Fibroblast of lung (primary cell): ENCODE measurements around the gene OTUB1. TPM values are rescaled to one million over a fixed set of nuclear protein-coding genes. Genes with fewer than 3 reads are reported as not detected.

Source experiments
- DNase-seq, 2 donors: peaks; one replicate each; pipeline versions ENCODE4 v3.0.0 to v3.0.0-alpha.2; 2010; ENCODE audit warnings: low read depth in 2 of 2
- H2AFZ ChIP-seq: 2 replicates; pipeline ENCODE4 v1.5.1; 2012; ENCODE audit warnings: low read length, control low read depth, inconsistent platforms
- H3K27ac ChIP-seq: 2 replicates; pipeline ENCODE4 v1.5.1; 2011; ENCODE audit warnings: low read length, control low read depth; ENCODE audit not compliant: insufficient read depth
- H3K27me3 ChIP-seq: 2 replicates; pipeline ENCODE4 v1.5.1; 2011; ENCODE audit warnings: mild to moderate bottlenecking, low read length; ENCODE audit not compliant: control insufficient read depth, insufficient read depth
- H3K36me3 ChIP-seq: 2 replicates; pipeline ENCODE4 v1.5.1; 2011; ENCODE audit warnings: low read length; ENCODE audit not compliant: control insufficient read depth, insufficient read depth
- H3K4me1 ChIP-seq: 2 replicates; pipeline ENCODE4 v1.5.1; 2011; ENCODE audit warnings: low read length; ENCODE audit not compliant: control insufficient read depth, insufficient read depth; ENCODE audit errors: extremely low read depth
- H3K4me2 ChIP-seq: 2 replicates; pipeline ENCODE4 v1.5.1; 2011; ENCODE audit warnings: low read length, control low read depth; ENCODE audit not compliant: insufficient read depth; ENCODE audit errors: extremely low read depth
- H3K4me3 ChIP-seq, 4 experiments: fragments of 200-600 bp in 1 of 4; sonication (generic) in 1 of 4; replicated peaks in 1 of 4; 2 replicates each; pipeline ENCODE4 v1.5.1; 2011 to 2016; ENCODE audit warnings: low read length in 4 of 4, low read depth in 3 of 4, mild to moderate bottlenecking in 3 of 4, control low read depth in 2 of 4, inconsistent platforms in 1 of 4, mixed read lengths in 1 of 4; ENCODE audit not compliant: insufficient read depth in 1 of 4; ENCODE audit errors: control extremely low read depth in 1 of 4
- H3K79me2 ChIP-seq: 2 replicates; pipeline ENCODE4 v1.5.1; 2012; ENCODE audit warnings: mild to moderate bottlenecking, low read length, inconsistent platforms; ENCODE audit not compliant: control insufficient read depth, insufficient read depth
- H3K9ac ChIP-seq: 2 replicates; pipeline ENCODE4 v1.5.1; 2011; ENCODE audit warnings: mild to moderate bottlenecking, low read length, control low read depth; ENCODE audit not compliant: insufficient read depth
- H3K9me3 ChIP-seq: 2 replicates; pipeline ENCODE4 v1.5.1; 2012; ENCODE audit warnings: low read depth, low read length; ENCODE audit not compliant: control insufficient read depth, insufficient read depth
- H4K20me1 ChIP-seq: 2 replicates; pipeline ENCODE4 v1.5.1; 2011; ENCODE audit warnings: low read length; ENCODE audit not compliant: control insufficient read depth, insufficient read depth; ENCODE audit errors: extremely low read depth
- CTCF ChIP-seq, 2 donors: IDR thresholded peaks in 1 of 2; conservative IDR thresholded peaks in 1 of 2; 1 replicate in 1 of 2; 2 replicates in 1 of 2; pipeline ENCODE4 v1.5.1; 2011 to 2012; ENCODE audit warnings: low read length in 2 of 2, control low read depth in 1 of 2, inconsistent platforms in 1 of 2, low read depth in 1 of 2, mild to moderate bottlenecking in 1 of 2
- EZH2 ChIP-seq: IDR thresholded peaks from 2 replicates; pipeline ENCODE4 v1.5.1; 2012; ENCODE audit warnings: low read length, control low read depth, mild to moderate bottlenecking; ENCODE audit errors: missing control alignments
- polyA plus RNA-seq, 2 donors: library from polyadenylated mRNA; depleted of rRNA in 1 of 2; stranded (reverse) in 1 of 2; unstranded in 1 of 2; fragments of >200 nt; gene quantifications; 2 replicates each; pipeline ENCODE4 v1.2.1, GENCODE V29; 2011 to 2012; ENCODE audit warnings: missing spikeins in 1 of 2
- total RNA-seq: library from RNA; depleted of rRNA; stranded (reverse); fragments of >200 nt; gene quantifications from 2 replicates; pipeline ENCODE4 v1.2.1, GENCODE V29; 2014

OTUB1 gene
- total and polyA plus RNA-seq, 2 donors (not counting 1 experiment from before 2014, with no cell fraction given) = 37.8 to 113 TPM

DNA sequence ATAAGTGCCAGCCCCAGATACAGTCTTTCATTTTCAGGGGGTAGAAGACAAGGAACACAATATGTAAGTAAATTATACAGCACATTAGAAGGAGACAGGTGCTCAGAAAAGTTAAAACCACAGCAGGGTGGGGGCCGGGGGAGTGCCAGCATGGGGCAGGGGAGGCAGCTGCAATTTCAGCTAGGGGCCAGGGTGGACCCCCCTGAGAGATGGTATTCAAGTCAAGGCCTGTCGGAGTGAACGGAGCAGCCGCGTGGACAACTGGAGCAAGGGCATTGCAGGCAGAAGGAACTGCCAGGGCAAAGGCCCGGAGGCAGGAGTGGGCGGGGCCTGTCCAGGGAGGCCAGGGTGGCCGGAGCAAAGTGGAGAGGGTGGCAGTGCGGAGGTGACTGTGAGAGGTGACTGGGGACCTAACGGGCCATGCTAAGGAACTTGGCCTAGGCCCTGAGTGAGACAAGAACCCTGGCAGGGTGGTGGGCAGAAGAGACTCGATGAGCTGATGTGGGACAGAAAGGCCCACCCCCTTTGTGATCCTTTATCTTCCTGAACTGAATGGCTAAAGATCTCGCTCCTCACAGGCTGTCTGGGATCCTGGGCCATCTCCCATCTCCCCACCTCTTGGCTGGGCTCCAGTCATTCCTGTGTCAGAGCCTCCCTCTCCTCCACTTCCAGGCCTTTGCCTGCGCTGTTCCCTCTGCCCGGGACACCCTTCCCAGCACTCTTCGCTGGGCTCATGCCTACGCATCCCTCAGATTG, 27.1 kb downstream of the OTUB1 start:
- Histone ChIP-seq H4K20me1 (no peaks in the 10 kb centered on the region), H3K79me2 (no peaks in the 10 kb centered on the region), H3K4me1 (no peaks in the 10 kb centered on the region), H3K9ac (no peak overlapping the region), H3K27me3 (no peaks in the 10 kb centered on the region), H3K9me3 (no peaks in the 10 kb centered on the region), H3K27ac (no peak overlapping the region), H2AFZ (no peak overlapping the region), H3K36me3 (no peaks in the 10 kb centered on the region), H3K4me2 (no peak overlapping the region), H3K4me3 (no peak overlapping the region)
- no peak for DNase-seq
- TF ChIP-seq EZH2 (no peak), CTCF (conservative IDR thresholded peaks at IDR 0.05 in 1 of 2, IDR thresholded peaks at IDR 0.05 in 1 of 2; ENCODE audit: low read depth in 1 of 2, low read length in 2 of 2) (no peak)

- Histone ChIP-seq H3K79me2 (no peaks in the 10 kb centered on the region), H3K9me3 (no peaks in the 10 kb centered on the region), H3K4me1 (no peaks in the 10 kb centered on the region), H3K36me3 (no peaks in the 10 kb centered on the region), H3K4me3 (no peak overlapping the region), H3K4me2 (no peak overlapping the region), H2AFZ (no peak overlapping the region), H3K27ac (no peak overlapping the region), H3K9ac (no peak overlapping the region), H3K27me3 (no peaks in the 10 kb centered on the region), H4K20me1 (no peaks in the 10 kb centered on the region)
- DNase-seq = no peak
- TF ChIP-seq CTCF (conservative IDR thresholded peaks at IDR 0.05 in 1 of 2, IDR thresholded peaks at IDR 0.05 in 1 of 2; ENCODE audit: low read depth in 1 of 2, low read length in 2 of 2) (no peak), EZH2 (no peak)
Measured at GRCh38 chr11:64014356-64014755, 28.1 kb downstream of the OTUB1 start.

DNA sequence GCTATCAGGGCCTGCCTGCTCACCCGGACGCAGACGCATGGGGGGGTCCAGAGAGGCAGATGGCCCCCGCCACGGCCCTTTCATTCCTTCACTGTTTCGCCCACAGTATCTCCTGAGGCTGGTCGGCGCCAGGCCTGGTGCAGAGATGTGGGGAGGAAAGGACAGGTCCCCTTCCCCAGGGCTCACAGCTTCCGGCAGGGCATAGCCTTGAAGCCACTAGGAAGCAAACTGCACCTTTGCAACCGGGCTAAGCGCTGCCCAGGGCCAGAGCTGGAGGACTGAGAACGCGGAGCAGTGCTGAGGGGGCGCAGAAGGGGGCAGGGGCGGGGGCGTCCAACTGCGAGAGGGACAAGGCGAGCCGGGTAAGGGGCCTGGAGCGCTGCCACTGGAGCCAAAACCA, 29.3 kb downstream of the OTUB1 start:
- H2AFZ ChIP-seq = no peak overlapping the region
- no peak overlapping the region for H3K27ac ChIP-seq
- TF ChIP-seq CTCF (conservative IDR thresholded peaks at IDR 0.05 in 1 of 2, IDR thresholded peaks at IDR 0.05 in 1 of 2; ENCODE audit: low read depth in 1 of 2, low read length in 2 of 2) (no peak), EZH2 (no peak)
- H3K27me3 ChIP-seq = no peaks in the 10 kb centered on the region
- H4K20me1 ChIP-seq = peaks cover 3% of the 10 kb centered on the region
- no peaks in the 10 kb centered on the region for H3K9me3 ChIP-seq
- H3K9ac ChIP-seq = no peak overlapping the region
- no peak overlapping the region for H3K4me3 ChIP-seq
- H3K4me2 ChIP-seq = no peak overlapping the region
- H3K4me1 ChIP-seq = no peaks in the 10 kb centered on the region
- H3K36me3 ChIP-seq = no peaks in the 10 kb centered on the region
- H3K79me2 ChIP-seq = no peaks in the 10 kb centered on the region
- DNase-seq = no peak
